PFSK-1 (cell line): Measurements from ENCODE around the gene GLRA1.
A peak's percentile ranks its signal among the peaks of the same experiment; 100 is the strongest.

ENCODE experiments used
- FOXP2 ChIP-seq: optimal IDR thresholded peaks from 2 replicates; pipeline ENCODE3; 2011; ENCODE audit warnings: borderline replicate concordance, control low read depth, inconsistent platforms; ENCODE audit not compliant: insufficient read depth; ENCODE audit errors: extremely low read length, extremely low read depth
- POLR2AphosphoS5 ChIP-seq: IDR thresholded peaks from 2 replicates; pipeline ENCODE4 v1.6.1; 2012; ENCODE audit warnings: low read depth, mild to moderate bottlenecking, control low read depth, low read length, moderate library complexity
- SIN3A ChIP-seq: IDR thresholded peaks from 2 replicates; pipeline ENCODE4 v1.6.1; 2012; ENCODE audit warnings: mild to moderate bottlenecking, low read length, moderate library complexity, borderline replicate concordance; ENCODE audit not compliant: insufficient read depth
- TAF1 ChIP-seq: IDR thresholded peaks from 2 replicates; pipeline ENCODE4 v1.6.1; 2012; ENCODE audit warnings: low read length, control low read depth, borderline replicate concordance; ENCODE audit not compliant: insufficient read depth
- TF ChIP-seq, protein P1 (sequence below), 2 experiments: IDR thresholded peaks; 2 replicates each; pipeline versions ENCODE4 v1.6.1 to v1.8.0; 2011 to 2012; ENCODE audit warnings: low read depth in 2 of 2, low read length in 2 of 2, control low read depth in 1 of 2, inconsistent platforms in 1 of 2, mild to moderate bottlenecking in 1 of 2, moderate library complexity in 1 of 2; ENCODE audit not compliant: insufficient read depth in 1 of 2

The GLRA1 gene

DNA sequence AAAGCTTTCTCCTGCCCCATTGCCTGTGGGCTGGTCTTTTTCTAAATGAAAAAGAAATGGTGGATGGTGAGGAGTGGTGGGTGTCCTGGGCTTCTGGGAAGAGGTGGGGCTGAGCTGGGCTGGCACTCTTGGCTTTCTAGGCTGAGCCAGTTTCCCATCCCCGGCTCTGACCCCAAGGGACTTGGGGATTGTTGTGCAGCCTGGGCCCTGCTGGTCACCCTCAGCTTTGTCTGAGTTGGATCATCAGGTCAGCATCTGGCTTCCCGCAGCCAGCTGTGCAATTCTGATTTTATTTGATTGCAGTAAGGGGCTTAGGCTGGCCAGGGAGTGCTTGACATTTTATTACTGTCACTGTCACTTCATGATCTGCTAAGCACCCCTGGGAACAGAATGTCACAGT lies 25.3 kb downstream of the GLRA1 start:
- TF ChIP-seq, protein P1, sequence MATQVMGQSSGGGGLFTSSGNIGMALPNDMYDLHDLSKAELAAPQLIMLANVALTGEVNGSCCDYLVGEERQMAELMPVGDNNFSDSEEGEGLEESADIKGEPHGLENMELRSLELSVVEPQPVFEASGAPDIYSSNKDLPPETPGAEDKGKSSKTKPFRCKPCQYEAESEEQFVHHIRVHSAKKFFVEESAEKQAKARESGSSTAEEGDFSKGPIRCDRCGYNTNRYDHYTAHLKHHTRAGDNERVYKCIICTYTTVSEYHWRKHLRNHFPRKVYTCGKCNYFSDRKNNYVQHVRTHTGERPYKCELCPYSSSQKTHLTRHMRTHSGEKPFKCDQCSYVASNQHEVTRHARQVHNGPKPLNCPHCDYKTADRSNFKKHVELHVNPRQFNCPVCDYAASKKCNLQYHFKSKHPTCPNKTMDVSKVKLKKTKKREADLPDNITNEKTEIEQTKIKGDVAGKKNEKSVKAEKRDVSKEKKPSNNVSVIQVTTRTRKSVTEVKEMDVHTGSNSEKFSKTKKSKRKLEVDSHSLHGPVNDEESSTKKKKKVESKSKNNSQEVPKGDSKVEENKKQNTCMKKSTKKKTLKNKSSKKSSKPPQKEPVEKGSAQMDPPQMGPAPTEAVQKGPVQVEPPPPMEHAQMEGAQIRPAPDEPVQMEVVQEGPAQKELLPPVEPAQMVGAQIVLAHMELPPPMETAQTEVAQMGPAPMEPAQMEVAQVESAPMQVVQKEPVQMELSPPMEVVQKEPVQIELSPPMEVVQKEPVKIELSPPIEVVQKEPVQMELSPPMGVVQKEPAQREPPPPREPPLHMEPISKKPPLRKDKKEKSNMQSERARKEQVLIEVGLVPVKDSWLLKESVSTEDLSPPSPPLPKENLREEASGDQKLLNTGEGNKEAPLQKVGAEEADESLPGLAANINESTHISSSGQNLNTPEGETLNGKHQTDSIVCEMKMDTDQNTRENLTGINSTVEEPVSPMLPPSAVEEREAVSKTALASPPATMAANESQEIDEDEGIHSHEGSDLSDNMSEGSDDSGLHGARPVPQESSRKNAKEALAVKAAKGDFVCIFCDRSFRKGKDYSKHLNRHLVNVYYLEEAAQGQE (IDR thresholded peaks at IDR 0.05; ENCODE audit: insufficient read depth in 1 of 2, low read depth in 2 of 2, low read length in 2 of 2) = no peak
- no peak for TF ChIP-seq SIN3A
- no peak for TF ChIP-seq POLR2AphosphoS5
- no peak for TF ChIP-seq FOXP2
- TF ChIP-seq TAF1 = no peak

DNA sequence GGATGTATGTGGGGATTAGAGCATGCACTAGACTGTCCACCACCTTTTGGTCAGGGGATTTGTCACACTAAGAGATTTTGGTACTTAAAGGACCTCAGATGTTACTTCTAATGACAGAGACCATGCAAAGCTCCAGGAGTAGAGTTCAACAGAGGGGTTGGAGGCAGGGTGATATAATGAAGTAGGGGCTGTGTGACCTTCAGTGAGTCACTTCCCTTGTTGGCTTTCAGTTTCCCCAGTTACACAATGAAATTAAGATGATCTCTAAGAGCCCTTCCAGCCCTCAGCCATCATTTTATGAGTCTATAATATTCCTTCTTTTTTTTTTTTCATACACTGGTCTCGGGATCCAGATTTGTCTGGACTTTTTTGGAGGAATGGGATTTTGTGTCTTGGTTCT lies 26.8 kb downstream of the GLRA1 start:
- TF ChIP-seq TAF1 (no peak), POLR2AphosphoS5 (no peak), FOXP2 (no peak), SIN3A (no peak)
- TF ChIP-seq, protein P1 (IDR thresholded peaks at IDR 0.05; ENCODE audit: insufficient read depth in 1 of 2, low read depth in 2 of 2, low read length in 2 of 2) = no peak

DNA sequence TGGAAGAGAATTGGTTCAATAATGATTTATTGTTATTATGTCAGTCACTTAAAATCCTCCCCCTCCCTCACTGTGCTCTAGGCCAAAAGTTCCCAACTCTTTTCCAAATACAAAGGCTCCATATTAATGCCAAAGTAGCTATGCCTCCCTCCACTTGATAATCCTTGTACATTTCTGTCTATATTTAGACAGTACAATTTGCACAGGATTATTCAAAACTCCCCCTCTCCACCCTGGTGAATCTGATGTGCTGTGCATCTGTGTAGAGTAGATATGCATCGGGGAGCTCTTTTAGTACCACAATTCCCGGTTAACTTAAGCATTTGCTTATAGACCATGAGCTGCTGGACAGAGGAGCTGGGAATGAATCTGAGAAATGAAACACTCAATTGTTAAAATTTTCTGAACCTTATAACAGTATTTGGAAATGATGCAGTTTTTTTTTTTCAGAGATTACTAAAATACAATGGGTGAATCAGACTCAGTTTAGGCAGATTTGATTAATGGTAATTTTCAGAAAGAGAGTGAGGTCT lies 27.6 kb downstream of the GLRA1 start:
- TF ChIP-seq SIN3A (no peak), TAF1 (no peak), POLR2AphosphoS5 (no peak), FOXP2 (no peak)
- TF ChIP-seq, protein P1 (IDR thresholded peaks at IDR 0.05; ENCODE audit: insufficient read depth in 1 of 2, low read depth in 2 of 2, low read length in 2 of 2) = peak in 1 of 2 experiments; percentile 67; a peak in 1 of 4 replicates

DNA sequence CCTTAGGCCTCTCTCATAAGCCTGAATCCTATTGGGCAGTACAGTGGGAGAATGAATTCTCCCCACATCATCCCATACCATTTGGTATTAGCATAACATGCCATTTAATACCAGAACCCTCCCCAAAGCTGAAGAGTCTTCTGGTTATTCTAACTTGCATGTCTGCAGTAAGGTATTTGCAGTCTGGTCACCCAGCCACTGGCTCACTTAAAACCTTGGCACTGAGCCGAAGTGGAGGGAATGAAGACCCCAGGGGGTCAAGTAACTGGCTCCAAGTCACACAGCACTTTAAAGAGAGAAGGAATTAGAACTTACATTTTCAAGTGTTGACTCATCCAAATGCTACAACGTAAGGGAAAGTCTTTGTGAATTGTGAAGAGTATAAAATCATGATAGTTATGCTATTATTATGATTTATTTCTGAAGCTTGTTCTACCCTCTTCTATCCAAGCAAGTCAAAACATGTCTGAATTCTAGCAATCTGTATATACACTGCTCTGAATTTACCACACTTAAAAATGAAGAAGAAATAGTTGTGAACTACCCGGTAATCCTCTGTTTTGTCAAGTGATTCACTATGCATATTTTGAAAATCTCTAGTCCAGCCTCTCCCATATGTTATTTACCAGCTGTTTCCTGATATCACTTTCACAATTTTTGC lies 28.5 kb downstream of the GLRA1 start:
- TF ChIP-seq TAF1 = no peak
- no peak for TF ChIP-seq POLR2AphosphoS5
- TF ChIP-seq SIN3A = no peak
- no peak for TF ChIP-seq FOXP2
- TF ChIP-seq, protein P1 (IDR thresholded peaks at IDR 0.05; ENCODE audit: insufficient read depth in 1 of 2, low read depth in 2 of 2, low read length in 2 of 2) = no peak
